ENCODE results near the gene RAD23A.

DNA sequence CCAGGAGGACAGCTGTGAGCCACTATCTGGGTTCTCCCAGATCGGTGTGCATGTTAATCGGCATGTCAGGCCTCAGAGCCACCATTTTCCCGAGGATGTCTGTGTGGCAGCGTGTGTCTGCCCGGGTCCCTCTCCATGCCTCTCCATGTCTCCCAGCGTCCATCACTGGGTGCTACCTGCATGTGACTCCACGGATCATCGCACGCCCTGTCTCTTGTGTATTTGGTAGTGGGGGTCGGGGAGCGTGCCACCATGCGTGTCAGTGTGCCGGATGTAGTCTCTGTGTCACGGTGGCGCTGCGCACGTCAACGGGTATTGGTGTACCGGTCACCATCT is 55.5 kb downstream of the RAD23A start:
- TF ChIP-seq, protein P1, sequence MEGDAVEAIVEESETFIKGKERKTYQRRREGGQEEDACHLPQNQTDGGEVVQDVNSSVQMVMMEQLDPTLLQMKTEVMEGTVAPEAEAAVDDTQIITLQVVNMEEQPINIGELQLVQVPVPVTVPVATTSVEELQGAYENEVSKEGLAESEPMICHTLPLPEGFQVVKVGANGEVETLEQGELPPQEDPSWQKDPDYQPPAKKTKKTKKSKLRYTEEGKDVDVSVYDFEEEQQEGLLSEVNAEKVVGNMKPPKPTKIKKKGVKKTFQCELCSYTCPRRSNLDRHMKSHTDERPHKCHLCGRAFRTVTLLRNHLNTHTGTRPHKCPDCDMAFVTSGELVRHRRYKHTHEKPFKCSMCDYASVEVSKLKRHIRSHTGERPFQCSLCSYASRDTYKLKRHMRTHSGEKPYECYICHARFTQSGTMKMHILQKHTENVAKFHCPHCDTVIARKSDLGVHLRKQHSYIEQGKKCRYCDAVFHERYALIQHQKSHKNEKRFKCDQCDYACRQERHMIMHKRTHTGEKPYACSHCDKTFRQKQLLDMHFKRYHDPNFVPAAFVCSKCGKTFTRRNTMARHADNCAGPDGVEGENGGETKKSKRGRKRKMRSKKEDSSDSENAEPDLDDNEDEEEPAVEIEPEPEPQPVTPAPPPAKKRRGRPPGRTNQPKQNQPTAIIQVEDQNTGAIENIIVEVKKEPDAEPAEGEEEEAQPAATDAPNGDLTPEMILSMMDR (conservative IDR thresholded peaks at IDR 0.05; ENCODE audit: low read depth, low read length), result no peak
- TF ChIP-seq MAZ (IDR thresholded peaks at IDR 0.05; ENCODE audit: borderline replicate concordance, low read depth, low read length) (no peak), RAD21 (IDR thresholded peaks at IDR 0.05; ENCODE audit: low read length) (no peak), POLR2A (IDR thresholded peaks at IDR 0.05; ENCODE audit: low read depth, low read length) (no peak), CHD1 (IDR thresholded peaks at IDR 0.05; ENCODE audit: low read depth, low read length) (no peak)

Measured in IMR-90 (cell line).